K562 (cell line): Measurements from ENCODE around the gene CKLF. TPM values are rescaled to one million over a fixed set of nuclear protein-coding genes. Genes with fewer than 3 reads are reported as not detected.

ENCODE experiments used
- ATAC-seq: fragments of 200-7000 bp; cut with Tn5 transposase; 3 replicates; pipeline ENCODE4 v1.9.1; 2020; ENCODE audit warnings: moderate library complexity
- BruUV-seq: library from RNA; stranded (reverse); fragments of 400-500 nt; replicated peaks from 2 replicates; lab custom pipeline; 2021; lab: Mats Ljungman, UMichigan
- CTCF ChIA-PET: fragments of 300-600 bp; formaldehyde crosslinking; extraction: SDS; loops from one replicate; lab custom pipeline; 2021; ENCODE audit warnings: low intra/inter-chr PET ratio; lab: Yijun Ruan, JAX
- POLR2A ChIA-PET: fragments of 300-600, 350-650 bp; sonication (Branson Sonifier 250); formaldehyde crosslinking; extraction: SDS; loops from one replicate; lab custom pipeline; 2021; ENCODE audit warnings: antibody characterized with exemption, inconsistent platforms; lab: Yijun Ruan, JAX
- DNase-seq, 4 experiments: peaks; one replicate each; pipeline versions ENCODE4 v3.0.0 to v3.0.0-alpha.2; 2011 to 2018; ENCODE audit warnings: low spot score in 3 of 4, mixed read lengths in 3 of 4; ENCODE audit errors: extremely low read depth in 1 of 4
- FAIRE-seq: peaks from 2 replicates; lab custom pipeline; 2011; peaks lifted over from hg19 to GRCh38; lab: Jason Lieb, UNC
- H2AFZ ChIP-seq: 2 replicates; pipeline ENCODE4 v1.6.0; 2011; ENCODE audit warnings: low read depth, low read length, control low read depth, inconsistent platforms
- H3K27ac ChIP-seq: fragments of 200-600 bp; 3 replicates; pipeline ENCODE4 v1.8.0; 2011; ENCODE audit warnings: low read depth, mild to moderate bottlenecking, control low read depth, inconsistent platforms, low read length, moderate library complexity, mixed read lengths; ENCODE audit errors: extremely low read depth
- H3K27me3 ChIP-seq, 2 experiments: fragments of 300-600 bp in 1 of 2; 2 replicates in 1 of 2; 3 replicates in 1 of 2; pipeline versions ENCODE4 v1.6.0 to v1.8.0; 2011; ENCODE audit warnings: inconsistent platforms in 2 of 2, low read length in 2 of 2, mild to moderate bottlenecking in 1 of 2, mixed read lengths in 1 of 2, moderate library complexity in 1 of 2; ENCODE audit not compliant: control insufficient read depth in 2 of 2, insufficient read depth in 2 of 2
- H3K36me3 ChIP-seq: fragments of 300-600 bp; 3 replicates; pipeline ENCODE4 v1.8.0; 2011; ENCODE audit warnings: mild to moderate bottlenecking, low read length, inconsistent platforms; ENCODE audit not compliant: control insufficient read depth, insufficient read depth
- H3K4me1 ChIP-seq, 2 experiments: fragments of 200-600 bp in 1 of 2; replicated peaks in 1 of 2; 2 replicates in 1 of 2; 3 replicates in 1 of 2; pipeline versions ENCODE4 v1.5.1 to v1.8.0; 2011; ENCODE audit warnings: inconsistent platforms in 2 of 2, low read length in 2 of 2, mild to moderate bottlenecking in 1 of 2, mixed read lengths in 1 of 2, moderate library complexity in 1 of 2; ENCODE audit not compliant: control insufficient read depth in 2 of 2, insufficient read depth in 2 of 2
- H3K4me2 ChIP-seq: 2 replicates; pipeline ENCODE4 v1.6.1; 2011; ENCODE audit warnings: low read length, control low read depth, inconsistent platforms, mixed read lengths; ENCODE audit not compliant: insufficient read depth
- H3K4me3 ChIP-seq: fragments of 200-600 bp; sonication (generic), shearing (Covaris generic); 2 replicates; pipeline ENCODE4 v1.5.1; 2016; ENCODE audit warnings: control low read depth, inconsistent platforms
- H3K79me2 ChIP-seq: fragments of 200-600 bp; 3 replicates; pipeline ENCODE4 v1.8.0; 2011; ENCODE audit warnings: low read length, inconsistent platforms; ENCODE audit not compliant: control insufficient read depth, insufficient read depth
- H3K9ac ChIP-seq, 2 experiments: 2 replicates each; pipeline versions ENCODE4 v1.6.0 to v1.6.1; 2011; ENCODE audit warnings: low read depth in 2 of 2, low read length in 2 of 2, control low read depth in 1 of 2, inconsistent platforms in 1 of 2, mild to moderate bottlenecking in 1 of 2, mixed read lengths in 1 of 2; ENCODE audit not compliant: insufficient read depth in 1 of 2
- H3K9me1 ChIP-seq: one replicate; pipeline ENCODE4 v1.6.0; 2011; ENCODE audit warnings: inconsistent platforms, mild to moderate bottlenecking, low read length, moderate library complexity; ENCODE audit not compliant: control insufficient read depth, insufficient read depth
- H3K9me3 ChIP-seq: replicated peaks from 2 replicates; pipeline ENCODE4 v1.5.1; 2011; ENCODE audit warnings: low read depth, low read length, inconsistent platforms; ENCODE audit not compliant: control insufficient read depth, insufficient read depth
- H4K20me1 ChIP-seq: replicated peaks from 2 replicates; pipeline ENCODE4 v1.6.1; 2011; ENCODE audit warnings: low read length, inconsistent platforms, mixed read lengths; ENCODE audit not compliant: control insufficient read depth, insufficient read depth
- ADNP ChIP-seq: fragments of 200-800 bp; sonication (Bioruptor generic); IDR thresholded peaks from 2 replicates; pipeline ENCODE4 v1.6.1; 2016; ENCODE audit warnings: missing genetic modification characterization, missing compliant biosample characterization
- ARID2 ChIP-seq: fragments of 450-650 bp; IDR thresholded peaks from 2 replicates; pipeline ENCODE4 v1.6.1; 2017; ENCODE audit warnings: antibody characterized with exemption, mild to moderate bottlenecking
- CXXC5 ChIP-seq: fragments of 250-450 bp; sonication (Bioruptor Pico); IDR thresholded peaks from 2 replicates; pipeline ENCODE4 v1.8.0; 2022; ENCODE audit warnings: inconsistent platforms, mild to moderate bottlenecking, moderate library complexity
- FOXA3 ChIP-seq, 2 experiments: fragments of 450-650 bp in 1 of 2; sonication (generic) in 1 of 2; formaldehyde crosslinking; IDR thresholded peaks in 1 of 2; conservative IDR thresholded peaks in 1 of 2; 2 replicates each; pipeline versions ENCODE4 v1.4.0 to v1.8.0; 2020 to 2022; ENCODE audit warnings: mild to moderate bottlenecking in 2 of 2, missing genetic modification reagents in 1 of 2
- MIER1 ChIP-seq: fragments of 450-650 bp; IDR thresholded peaks from 2 replicates; pipeline ENCODE4 v1.6.1; 2016; ENCODE audit warnings: antibody characterized with exemption, mild to moderate bottlenecking, low read depth
- NFRKB ChIP-seq: fragments of 450-650 bp; IDR thresholded peaks from 2 replicates; pipeline ENCODE4 v1.6.1; 2016; ENCODE audit warnings: low read depth
- RBM14 ChIP-seq: fragments of 200-400 bp; formaldehyde crosslinking; IDR thresholded peaks from 2 replicates; pipeline ENCODE4 v1.6.1; 2018; ENCODE audit warnings: low read depth, mild to moderate bottlenecking, low read length, moderate library complexity, borderline replicate concordance; ENCODE audit not compliant: insufficient read depth
- RFX7 ChIP-seq: fragments of 250-450 bp; sonication (Bioruptor Pico); IDR thresholded peaks from 2 replicates; pipeline ENCODE4 v1.5.1; 2021; ENCODE audit warnings: mild to moderate bottlenecking
- SIN3A ChIP-seq, 2 experiments: fragments of 150-350 bp in 1 of 2; IDR thresholded peaks; 2 replicates each; pipeline ENCODE4 v1.6.1; 2011 to 2016; ENCODE audit warnings: borderline replicate concordance in 2 of 2, low read depth in 2 of 2, low read length in 2 of 2, mild to moderate bottlenecking in 2 of 2, moderate library complexity in 2 of 2; ENCODE audit not compliant: control insufficient read depth in 1 of 2
- TBP ChIP-seq: optimal IDR thresholded peaks from 2 replicates; pipeline ENCODE3; 2011; ENCODE audit warnings: low read depth, low read length, improper control_type of control experiment
- TRIM25 ChIP-seq: fragments of 450-650 bp; IDR thresholded peaks from 2 replicates; pipeline ENCODE4 v1.7.0; 2016; ENCODE audit warnings: borderline replicate concordance
- ZC3H4 ChIP-seq: sonication (generic); formaldehyde crosslinking; IDR thresholded peaks from 2 replicates; pipeline ENCODE4 v1.9.0; 2021; ENCODE audit warnings: missing genetic modification reagents, borderline replicate concordance
- ZNF23 ChIP-seq: fragments of 250-450 bp; sonication (Bioruptor Pico); IDR thresholded peaks from 2 replicates; pipeline ENCODE4 v1.4.0; 2020; ENCODE audit warnings: mild to moderate bottlenecking
- ZNF280A ChIP-seq: fragments of 450-650 bp; IDR thresholded peaks from 2 replicates; pipeline ENCODE4 v1.6.1; 2018; ENCODE audit warnings: mild to moderate bottlenecking, low read depth; ENCODE audit not compliant: partially characterized antibody
- WGBS: fragments of 100-300 bp; shearing (Covaris generic); methylation state at CpG from one replicate; pipeline ENCODE4 v1.1.6; 2016; ENCODE audit warnings: low coverage, mixed read lengths; ENCODE audit not compliant: insufficient coverage; ENCODE audit errors: missing lambda C conversion rate; 5-methylcytosine and 5-hydroxymethylcytosine counted together
- in situ Hi-C: fragments of 300-500 bp; cut with MboI; formaldehyde crosslinking; loops from 4 replicates; pipeline ENCODE4 v1.15.0; 2018; ENCODE audit warnings: inconsistent platforms, mixed read lengths
- intact Hi-C: fragments of 100-400 bp; cut with micrococcal nuclease; formaldehyde crosslinking; loops from 2 replicates; pipeline ENCODE4 v1.14.2; 2022
- polyA plus RNA-seq, 8 experiments: library from polyadenylated mRNA; depleted of rRNA in 4 of 8; stranded (reverse) in 5 of 8; unstranded in 3 of 8; fragments of >200 nt; fragmentation: Nextera tagmentation in 2 of 8; fragmentation: Illumina TruSeq in 1 of 8; extraction: Ambion mirVana in 2 of 8; extraction: Trizol in 1 of 8; gene quantifications; 2 replicates each; pipeline versions ENCODE4 v1.2.1 to v1.2.3, GENCODE V29; 2011 to 2014; ENCODE audit warnings: inconsistent platforms in 1 of 8, missing spikeins in 1 of 8
- total RNA-seq, 7 experiments: library from RNA; depleted of rRNA in 6 of 7; stranded (reverse); fragments of >200 nt in 6 of 7; fragmentation: Illumina TruSeq in 2 of 7; extraction: Trizol in 2 of 7; gene quantifications; 2 replicates each; pipeline versions ENCODE4 v1.2.1 to v1.2.3, GENCODE V29; 2011 to 2021; ENCODE audit warnings: low replicate concordance in 1 of 7

The CKLF gene
- total and polyA plus RNA-seq, 9 of the 15 experiments (the other 6 are each of a cell fraction or from before 2014, with no cell fraction given) = 84.8 to 322 (median 118) TPM

- CTCF ChIA-PET = interaction anchor here (0.6 to 0.7 kb wide), 2 partner anchors 61 to 270 kb away, joined by 3 to 4 read pairs; no protein-coding TSS in a partner anchor
- BruUV-seq = no TSS peak
- H3K4me2 ChIP-seq = peak within 1 kb of the TSS; percentile 73
- peak within 1 kb of the TSS; percentile 91 for H3K4me3 ChIP-seq
- H3K36me3 ChIP-seq = peaks cover 23% of the 10 kb centered on the region; the same call in 2 of the 3 replicates
- no peaks in the 10 kb centered on the region; the same call in 1 of the 2 replicates for H3K9me3 ChIP-seq
- H3K27ac ChIP-seq = peak within 1 kb of the TSS; percentile 92
- ATAC-seq (peak; percentile 81), DNase-seq (peak; percentile 79 to 97 (median 94)), FAIRE-seq (no peak)
- peaks cover 17% of the 10 kb centered on the region for H3K79me2 ChIP-seq
- H3K27me3 ChIP-seq = no peaks in the 10 kb centered on the region
- peaks cover 25 to 61% of the 10 kb centered on the region in 2 experiments for H3K4me1 ChIP-seq
- H4K20me1 ChIP-seq = peaks cover 4% of the 10 kb centered on the region; the same call in 1 of the 2 replicates
- no peaks in the 10 kb centered on the region for H3K9me1 ChIP-seq
- intact Hi-C loops (loop anchor here (5.0 kb wide), 2 partner anchors 88 to 197 kb away; no protein-coding TSS in a partner anchor), in situ Hi-C loops (loop anchor here (5.0 kb wide), 1 partner anchor 263 kb away; no protein-coding TSS in a partner anchor)
- peak within 1 kb of the TSS; percentile 80 to 95 for H3K9ac ChIP-seq
- peak within 1 kb of the TSS; percentile 87 for H2AFZ ChIP-seq
- 4% methylated on average over 9 of the region's 96 CpGs for WGBS
- POLR2A ChIA-PET = interaction anchor here (0.5 to 1.0 kb wide), 5 partner anchors 39 to 226 kb away, joined by 3 to 4 read pairs (median 3); no protein-coding TSS in a partner anchor
- TF ChIP-seq SIN3A (IDR thresholded peaks at IDR 0.05; ENCODE audit: borderline replicate concordance in 2 of 2, control insufficient read depth in 1 of 2, low read depth in 2 of 2, low read length in 2 of 2) = 0 out of 4 replicates have a peak, but pooled peaks of 1 of the 2 experiments have one; percentile 16
- no peak for TF ChIP-seq ZC3H4 (CRISPR knock-in tag)
- no peak for TF ChIP-seq RFX7 (CRISPR knock-in tag)
- no peak for TF ChIP-seq ARID2
- no peak for TF ChIP-seq ADNP
- 0 out of 4 replicates have a peak, but pooled peaks of 1 of the 2 experiments have one; percentile 1 for TF ChIP-seq FOXA3 (CRISPR knock-in tag; conservative IDR thresholded peaks at IDR 0.05 in 1 of 2, IDR thresholded peaks at IDR 0.05 in 1 of 2)
- peak; percentile 36 for TF ChIP-seq TBP
- no peak for TF ChIP-seq NFRKB
- TF ChIP-seq MIER1 = no peak
- no peak for TF ChIP-seq ZNF23 (CRISPR knock-in tag)
- peak; percentile 74 for TF ChIP-seq CXXC5 (CRISPR knock-in tag)
- TF ChIP-seq RBM14 = no peak
- TF ChIP-seq ZNF280A = no peak
- no peak for TF ChIP-seq TRIM25
Observed at GRCh38 chr16:66604376-66605176, 52.2 kb downstream of the CKLF start, which contains the start of gene CMTM3. Gene CMTM3, plus strand, starts transcription at chr16:66604704. Its CDS starts 102 bp downstream, at chr16:66604806.
